KMS-11 (cell line): ENCODE results near the gene SGPP2.

ENCODE experiments used
- H2AFZ ChIP-seq: fragments of 200-600 bp; sonication (generic); 2 replicates; pipeline ENCODE4 v1.6.1; 2016; ENCODE audit warnings: antibody characterized with exemption, mixed run types, low read depth
- H3K27ac ChIP-seq: fragments of 200-600 bp; sonication (generic); 2 replicates; pipeline ENCODE4 v1.6.1; 2016; ENCODE audit warnings: mild to moderate bottlenecking, mixed run types
- H3K27me3 ChIP-seq: fragments of 200-600 bp; sonication (generic); 2 replicates; pipeline ENCODE4 v1.6.1; 2017; ENCODE audit warnings: mild to moderate bottlenecking, low read depth, mixed run types, moderate library complexity; ENCODE audit not compliant: insufficient read depth
- H3K36me3 ChIP-seq: fragments of 200-600 bp; sonication (generic); 2 replicates; pipeline ENCODE4 v1.6.1; 2017; ENCODE audit warnings: mild to moderate bottlenecking, mixed run types; ENCODE audit not compliant: insufficient read depth
- H3K4me1 ChIP-seq: fragments of 200-600 bp; sonication (generic); 2 replicates; pipeline ENCODE4 v1.6.1; 2016; ENCODE audit warnings: mild to moderate bottlenecking, low read depth, mixed run types; ENCODE audit not compliant: poor library complexity, severe bottlenecking
- H3K4me2 ChIP-seq: fragments of 200-600 bp; sonication (generic); 2 replicates; pipeline ENCODE4 v1.7.0; 2016; ENCODE audit warnings: mild to moderate bottlenecking, mixed run types
- H3K4me3 ChIP-seq: fragments of 200-600 bp; sonication (generic); IDR thresholded peaks from 2 replicates; pipeline ENCODE4 v1.6.1; 2017; ENCODE audit warnings: low read depth, low read length, mixed read lengths; ENCODE audit not compliant: insufficient read depth
- H3K79me2 ChIP-seq: fragments of 200-600 bp; sonication (generic); 2 replicates; pipeline ENCODE4 v1.6.1; 2016; ENCODE audit warnings: low read depth, mixed run types; ENCODE audit not compliant: insufficient read depth
- H3K9ac ChIP-seq: fragments of 200-600 bp; sonication (generic); 2 replicates; pipeline ENCODE4 v1.6.1; 2016; ENCODE audit warnings: mild to moderate bottlenecking, mixed run types
- H4K20me1 ChIP-seq: fragments of 200-600 bp; sonication (generic); 2 replicates; pipeline ENCODE4 v1.6.1; 2016; ENCODE audit warnings: mild to moderate bottlenecking, mixed run types; ENCODE audit not compliant: insufficient read depth
- CTCF ChIP-seq: fragments of 200-600 bp; sonication (generic); conservative IDR thresholded peaks from 2 replicates; pipeline ENCODE4 v1.6.1; 2017; ENCODE audit warnings: low read depth, mild to moderate bottlenecking, antibody characterized with exemption, low read length, moderate library complexity, mixed read lengths

Gene SGPP2

GRCh38 chr2:222459983-222460382 lies 35.6 kb downstream of the SGPP2 start:
- Histone ChIP-seq H3K27ac (no peak overlapping the region), H3K27me3 (no peaks in the 10 kb centered on the region), H3K9ac (no peak overlapping the region), H3K4me3 (no peak overlapping the region), H3K36me3 (no peaks in the 10 kb centered on the region), H3K4me1 (no peaks in the 10 kb centered on the region), H4K20me1 (no peaks in the 10 kb centered on the region), H3K4me2 (no peak overlapping the region), H3K79me2 (no peaks in the 10 kb centered on the region), H2AFZ (no peak overlapping the region)
- TF ChIP-seq CTCF = no peak

DNA sequence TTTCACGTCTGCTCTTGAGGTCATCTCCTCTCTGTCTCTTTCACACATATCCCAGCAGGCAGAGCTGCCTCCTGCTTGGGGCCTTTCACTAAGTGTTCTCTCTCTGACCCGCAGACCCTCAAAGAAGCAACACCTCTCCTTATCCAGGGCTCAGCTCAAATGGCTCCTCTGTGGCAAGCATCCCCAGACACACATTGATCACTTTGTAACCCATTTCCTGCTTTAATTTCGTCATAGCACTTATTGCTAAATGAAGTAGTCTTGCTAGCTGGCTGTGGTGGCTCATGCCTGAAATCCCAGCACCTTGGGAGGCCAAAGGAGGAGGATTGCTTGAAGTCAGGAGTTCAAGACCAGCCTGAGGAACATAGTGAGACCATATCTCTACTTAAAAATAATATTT lies 41.4 kb downstream of the SGPP2 start:
- Histone ChIP-seq H3K9ac (no peak overlapping the region), H3K27me3 (no peaks in the 10 kb centered on the region), H3K36me3 (no peaks in the 10 kb centered on the region), H3K4me2 (no peak overlapping the region), H2AFZ (no peak overlapping the region), H4K20me1 (no peaks in the 10 kb centered on the region), H3K4me3 (no peak overlapping the region), H3K4me1 (no peaks in the 10 kb centered on the region), H3K27ac (no peak overlapping the region), H3K79me2 (no peaks in the 10 kb centered on the region)
- TF ChIP-seq CTCF = no peak

GRCh38 chr2:222468346-222468745 lies 44.0 kb downstream of the SGPP2 start:
- Histone ChIP-seq H3K4me2 (no peak overlapping the region), H3K9ac (no peak overlapping the region), H3K79me2 (no peaks in the 10 kb centered on the region), H3K27ac (no peak overlapping the region), H3K4me1 (no peaks in the 10 kb centered on the region), H2AFZ (no peak overlapping the region), H3K27me3 (no peaks in the 10 kb centered on the region), H3K4me3 (no peak overlapping the region), H3K36me3 (no peaks in the 10 kb centered on the region), H4K20me1 (no peaks in the 10 kb centered on the region)
- no peak for TF ChIP-seq CTCF

- no peak overlapping the region for H3K9ac ChIP-seq
- H3K27me3 ChIP-seq = no peaks in the 10 kb centered on the region
- no peaks in the 10 kb centered on the region for H3K36me3 ChIP-seq
- TF ChIP-seq CTCF = no peak
- no peaks in the 10 kb centered on the region for H4K20me1 ChIP-seq
- no peak overlapping the region for H3K27ac ChIP-seq
- no peaks in the 10 kb centered on the region for H3K79me2 ChIP-seq
- no peaks in the 10 kb centered on the region for H3K4me1 ChIP-seq
- no peak overlapping the region for H2AFZ ChIP-seq
- H3K4me2 ChIP-seq = no peak overlapping the region
- H3K4me3 ChIP-seq = no peak overlapping the region
These were observed 46.6 kb downstream of the SGPP2 start for GRCh38 chr2:222470802-222471468.
